Pancreas (tissue), 10 donors: ENCODE data around the gene TEX101. TPM values are rescaled to one million over a fixed set of nuclear protein-coding genes. Genes with fewer than 3 reads are reported as not detected.

Experiments
- ATAC-seq, 4 donors: fragments of 200-7000 bp; cut with Tn5 transposase; one replicate each; pipeline versions ENCODE4 v1.8.0 to v1.9.1; 2020; ENCODE audit warnings: mild to moderate bottlenecking in 4 of 4, moderate library complexity in 4 of 4
- DNase-seq, 6 donors: peaks; one replicate each; pipeline ENCODE4 v3.0.0-alpha.2; 2020
- FAIRE-seq: peaks from 2 replicates; lab custom pipeline; 2012; peaks lifted over from hg19 to GRCh38; lab: Jason Lieb, UNC
- H3K27ac ChIP-seq, 4 donors: fragments of 200-600 bp; sonication (generic); 1 replicate in 3 of 4; 2 replicates in 1 of 4; pipeline versions ENCODE4 v1.5.0 to v1.8.0; 2020
- H3K27me3 ChIP-seq, 4 donors: fragments of 200-600 bp; one replicate each; pipeline ENCODE4 v1.8.0; 2021
- H3K36me3 ChIP-seq, 3 donors: fragments of 200-600 bp; sonication (generic) in 1 of 3; one replicate each; pipeline versions ENCODE4 v1.5.0 to v1.8.0; 2020 to 2021
- H3K4me1 ChIP-seq, 3 donors: fragments of 200-600 bp; one replicate each; pipeline ENCODE4 v1.8.0; 2021
- H3K4me3 ChIP-seq, 4 donors: fragments of 200-600 bp; sonication (generic) in 2 of 4; one replicate each; pipeline versions ENCODE4 v1.5.0 to v1.8.0; 2020 to 2021
- H3K9me3 ChIP-seq, 4 donors: fragments of 200-600 bp; one replicate each; pipeline ENCODE4 v1.8.0; 2021
- CTCF ChIP-seq, 4 donors: fragments of 200-600 bp; sonication (generic) in 3 of 4; IDR thresholded peaks; one replicate each; pipeline versions ENCODE4 v1.5.0 to v1.8.0; 2021; ENCODE audit warnings: antibody characterized with exemption in 4 of 4
- WGBS, 2 donors: extraction: QIAGEN DNeasy Blood & Tissue Kit; methylation state at CpG; one replicate each; pipeline ENCODE4 v1.1.7; 2013; 5-methylcytosine and 5-hydroxymethylcytosine counted together
- intact Hi-C, 3 donors: fragments of 100-400 bp; cut with DNase I; formaldehyde crosslinking; loops; one replicate each; pipeline versions ENCODE4 v1.11.1 to v1.14.2; 2022
- polyA plus RNA-seq, 2 donors: library from polyadenylated mRNA; stranded (reverse); fragments of 200-250 nt; gene quantifications; one replicate each; pipeline ENCODE4 v1.2.3, GENCODE V29; 2013
- total RNA-seq, 6 donors: library from RNA; stranded (reverse); fragmentation: NEBNext Ultra II Directional in 4 of 6; extraction: Animal tissue kit (Norgen Biotek cat#: 25700) in 4 of 6; gene quantifications; one replicate each; pipeline versions ENCODE4 v1.2.1 to v1.2.4, GENCODE V29; 2021 to 2023
- donor health status: healthy with polysubstance abuse.
- donor health status: DM: no; HTN: no; CAD: no; lungs with moderate emphysema.
- donor health status: DM: no; HTN: no; CAD: no.
- donor health status: control.
- donor health status: control.
- donor health status: Bipolar disorder and iron deficiency.
- donor health status: DM: yes; HTN: yes; CAD: no.
- donor health status: DM: no; HTN: no; CAD: no.
- donor health status: DM: no; HTN: no; CAD: no.
- donor health status: DM: yes; HTN: yes; CAD: no.

TEX101 gene
- total and polyA plus RNA-seq, 8 donors, result not detected

DNA sequence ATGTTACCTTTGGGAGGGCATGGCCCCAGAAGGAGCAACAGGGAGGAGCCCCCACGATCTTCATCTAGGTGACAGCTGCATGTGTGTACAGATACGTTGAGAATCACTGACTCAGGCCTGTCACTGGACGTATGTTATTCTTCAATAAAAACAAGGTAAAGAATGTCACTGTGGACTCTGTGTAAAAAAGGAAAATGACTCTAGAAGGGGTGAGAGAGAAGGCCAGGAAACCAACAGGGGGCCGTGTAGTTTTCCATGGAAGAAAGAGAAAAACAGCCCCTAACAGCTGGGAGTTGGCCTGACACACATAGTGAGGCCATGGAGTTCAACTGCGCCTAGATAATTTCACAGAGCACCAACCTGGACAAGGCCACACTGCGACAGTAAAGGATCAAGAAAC lies 52.6 kb downstream of the TEX101 start:
- intact Hi-C loops, result no loop called here
- 75 to 88% methylated on average over 6 of the region's 6 CpGs for WGBS, 2 donors
- Histone ChIP-seq H3K27ac (no peak overlapping the region), H3K4me3 (no peak overlapping the region), H3K36me3 (no peaks in the 10 kb centered on the region), H3K4me1 (peaks cover 0 to 3% (median 0%) of the 10 kb centered on the region in 3 donors), H3K27me3 (no peaks in the 10 kb centered on the region), H3K9me3 (no peaks in the 10 kb centered on the region)
- no peak for ATAC-seq
- TF ChIP-seq CTCF (IDR thresholded peaks at IDR 0.05), result no peak
- FAIRE-seq, result no peak
- DNase-seq, result no peak

DNA sequence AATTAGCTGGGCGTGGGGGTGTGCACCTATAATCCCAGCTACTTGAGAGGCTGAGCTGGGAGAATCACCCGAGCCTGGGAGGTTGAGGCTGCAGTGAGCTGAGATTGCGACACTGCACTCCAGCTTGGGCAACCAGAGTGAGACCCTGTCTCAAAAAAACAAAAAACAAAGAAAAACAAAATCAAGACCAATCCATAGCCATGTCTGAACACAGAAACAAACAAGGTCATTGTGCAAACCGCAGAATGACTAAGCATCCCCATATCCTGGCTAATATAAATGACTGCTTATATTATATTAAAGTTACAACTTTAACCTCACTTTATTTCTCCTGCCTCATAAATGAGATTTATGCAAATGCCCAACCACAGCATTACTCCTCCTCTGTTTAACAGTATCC lies 53.0 kb downstream of the TEX101 start:
- Histone ChIP-seq H3K27ac (no peak overlapping the region), H3K4me3 (no peak overlapping the region), H3K9me3 (no peaks in the 10 kb centered on the region), H3K4me1 (peaks cover 0 to 3% (median 0%) of the 10 kb centered on the region in 3 donors), H3K36me3 (no peaks in the 10 kb centered on the region), H3K27me3 (no peaks in the 10 kb centered on the region)
- no peak for DNase-seq
- no peak for ATAC-seq
- FAIRE-seq, result no peak
- 79 to 85% methylated on average over 4 of the region's 4 CpGs for WGBS, 2 donors
- intact Hi-C loops, result no loop called here
- no peak for TF ChIP-seq CTCF (IDR thresholded peaks at IDR 0.05)

Other genes with a start within 250 kb of the TEX101 start
- under 1 TPM in 1 of 6 donors, not detected in 5; 0.44 TPM for gene PSG5, start 228.4 kb upstream of the TEX101 start, total RNA-seq
- under 1 TPM in 1 of 2 donors, not detected in 1; 0.49 TPM for gene PSG5, start 228.4 kb upstream of the TEX101 start, polyA plus RNA-seq
- gene PSG4, start 209.3 kb upstream of the TEX101 start, total RNA-seq, result under 1 TPM in 4 of 6 donors, not detected in 2; 0.24 to 0.76 (median 0.36) TPM
- gene PSG4, start 209.3 kb upstream of the TEX101 start, polyA plus RNA-seq, result 1 to 10 TPM in 1 of 2 donors, under 1 TPM in 1; 0.12 to 3.0 TPM
- under 1 TPM in 1 of 6 donors, not detected in 5; 0.31 TPM for gene PSG9, start 145.4 kb upstream of the TEX101 start, total RNA-seq
- gene PSG9, start 145.4 kb upstream of the TEX101 start, polyA plus RNA-seq, result under 1 TPM in 1 of 2 donors, not detected in 1; 0.23 TPM
- gene CD177, start 61.2 kb upstream of the TEX101 start, total RNA-seq, result 1 to 10 TPM in 1 of 6 donors, under 1 TPM in 4, not detected in 1; 0.25 to 2.8 (median 0.28) TPM
- gene CD177, start 61.2 kb upstream of the TEX101 start, polyA plus RNA-seq, result under 1 TPM; 0.14 to 0.42 TPM
- under 1 TPM; 0.20 to 0.53 (median 0.31) TPM for gene LYPD3, start 50.7 kb downstream of the TEX101 start, total RNA-seq
- gene LYPD3, start 50.7 kb downstream of the TEX101 start, polyA plus RNA-seq, result 1 to 10 TPM in 1 of 2 donors, under 1 TPM in 1; 0.38 to 1.7 TPM
- 10 to 100 TPM in 2 of 6 donors, 1 to 10 TPM in 4; 7.2 to 12.8 (median 9.5) TPM for gene PHLDB3, start 89.9 kb downstream of the TEX101 start, total RNA-seq
- gene PHLDB3, start 89.9 kb downstream of the TEX101 start, polyA plus RNA-seq, result 10 to 100 TPM; 22.3 to 33.7 TPM
- 10 to 100 TPM in 5 of 6 donors, 1 to 10 TPM in 1; 8.7 to 21.3 (median 15.9) TPM for gene ETHE1, start 112.3 kb downstream of the TEX101 start, total RNA-seq
- gene ETHE1, start 112.3 kb downstream of the TEX101 start, polyA plus RNA-seq, result 10 to 100 TPM; 13.6 to 17.3 TPM
- 1 to 10 TPM in 5 of 6 donors, under 1 TPM in 1; 0.79 to 1.3 (median 1.2) TPM for gene ZNF575, start 118.3 kb downstream of the TEX101 start, total RNA-seq
- gene ZNF575, start 118.3 kb downstream of the TEX101 start, polyA plus RNA-seq, result 1 to 10 TPM; 1.1 to 1.2 TPM
- 10 to 100 TPM in 5 of 6 donors, 1 to 10 TPM in 1; 9.3 to 13.5 (median 12.0) TPM for gene XRCC1, start 160.6 kb downstream of the TEX101 start, total RNA-seq
- gene XRCC1, start 160.6 kb downstream of the TEX101 start, polyA plus RNA-seq, result 10 to 100 TPM; 15.0 to 19.3 TPM
- 1 to 10 TPM in 2 of 6 donors, under 1 TPM in 4; 0.51 to 1.5 (median 0.60) TPM for gene PINLYP, start 160.9 kb downstream of the TEX101 start, total RNA-seq
- gene PINLYP, start 160.9 kb downstream of the TEX101 start, polyA plus RNA-seq, result 1 to 10 TPM; 5.2 to 7.2 TPM
- 10 to 100 TPM in 3 of 6 donors, 1 to 10 TPM in 3; 8.2 to 14.7 (median 11.0) TPM for gene IRGQ, start 181.2 kb downstream of the TEX101 start, total RNA-seq
- 1 to 10 TPM; 4.3 to 6.1 TPM for gene IRGQ, start 181.2 kb downstream of the TEX101 start, polyA plus RNA-seq
- 1 to 10 TPM; 5.2 to 8.6 (median 6.2) TPM for gene ZNF576, start 181.7 kb downstream of the TEX101 start, total RNA-seq
- 1 to 10 TPM; 7.5 to 8.4 TPM for gene ZNF576, start 181.7 kb downstream of the TEX101 start, polyA plus RNA-seq
- under 1 TPM in 4 of 6 donors, not detected in 2; 0.06 to 0.28 (median 0.22) TPM for gene SRRM5, start 197.2 kb downstream of the TEX101 start, total RNA-seq
- 1 to 10 TPM in 1 of 2 donors, under 1 TPM in 1; 0.87 to 1.3 TPM for gene SRRM5, start 197.2 kb downstream of the TEX101 start, polyA plus RNA-seq
- 10 to 100 TPM; 12.0 to 23.7 (median 17.4) TPM for gene ZNF428, start 204.7 kb downstream of the TEX101 start, total RNA-seq
- 10 to 100 TPM; 35.9 to 55.0 TPM for gene ZNF428, start 204.7 kb downstream of the TEX101 start, polyA plus RNA-seq
- gene CADM4, start 225.0 kb downstream of the TEX101 start, total RNA-seq, result 10 to 100 TPM in 2 of 6 donors, 1 to 10 TPM in 4; 5.9 to 11.3 (median 7.5) TPM
- gene CADM4, start 225.0 kb downstream of the TEX101 start, polyA plus RNA-seq, result 10 to 100 TPM in 1 of 2 donors, 1 to 10 TPM in 1; 9.8 to 10.5 TPM